GM21360 (cell line): ENCODE data around the gene BBC3.

Source experiments
- ATAC-seq: cut with Tn5 transposase; IDR thresholded peaks from one replicate; pipeline ENCODE4 v1.9.1; 2021; ENCODE audit warnings: mild to moderate bottlenecking, moderate library complexity; ENCODE audit not compliant: unreplicated experiment

BBC3 gene

DNA sequence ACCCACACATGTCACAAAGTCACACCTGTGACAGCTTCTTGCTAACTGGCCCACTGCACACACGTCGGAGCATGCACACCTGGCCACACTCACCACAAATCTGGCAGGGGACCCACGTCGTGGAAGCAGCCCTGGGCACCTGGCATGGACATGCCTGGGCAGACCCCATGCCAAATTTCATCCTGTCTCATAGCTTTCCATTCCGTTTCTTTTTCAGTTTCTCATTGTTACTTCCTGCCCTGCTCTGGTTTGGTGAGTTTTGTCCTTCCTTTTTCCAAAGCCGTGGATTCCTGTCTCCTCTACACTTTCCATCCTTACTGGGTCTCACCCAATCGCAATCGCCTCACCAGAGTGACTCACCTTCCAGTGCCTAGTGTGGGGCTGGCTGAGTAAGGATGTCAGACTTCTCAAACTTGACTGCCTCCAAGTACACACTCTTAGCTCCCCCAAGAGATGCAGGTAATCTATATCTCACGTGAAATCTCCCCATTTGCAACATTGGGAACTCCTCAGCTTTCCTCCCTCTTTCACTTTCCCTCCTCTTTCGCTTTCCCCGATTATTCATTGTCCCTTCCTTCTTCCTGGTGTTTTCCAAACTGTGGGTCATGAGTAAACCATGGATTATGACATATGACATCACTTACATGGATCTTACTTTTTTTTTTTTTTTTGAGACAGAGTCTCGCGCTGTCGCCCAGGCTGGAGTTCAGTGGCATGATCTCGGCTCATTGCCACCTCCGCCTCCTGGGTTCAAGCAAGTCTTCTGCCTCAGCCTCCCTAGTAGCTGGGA, 1.6 kb upstream of the BBC3 start:
- no peak for ATAC-seq

DNA sequence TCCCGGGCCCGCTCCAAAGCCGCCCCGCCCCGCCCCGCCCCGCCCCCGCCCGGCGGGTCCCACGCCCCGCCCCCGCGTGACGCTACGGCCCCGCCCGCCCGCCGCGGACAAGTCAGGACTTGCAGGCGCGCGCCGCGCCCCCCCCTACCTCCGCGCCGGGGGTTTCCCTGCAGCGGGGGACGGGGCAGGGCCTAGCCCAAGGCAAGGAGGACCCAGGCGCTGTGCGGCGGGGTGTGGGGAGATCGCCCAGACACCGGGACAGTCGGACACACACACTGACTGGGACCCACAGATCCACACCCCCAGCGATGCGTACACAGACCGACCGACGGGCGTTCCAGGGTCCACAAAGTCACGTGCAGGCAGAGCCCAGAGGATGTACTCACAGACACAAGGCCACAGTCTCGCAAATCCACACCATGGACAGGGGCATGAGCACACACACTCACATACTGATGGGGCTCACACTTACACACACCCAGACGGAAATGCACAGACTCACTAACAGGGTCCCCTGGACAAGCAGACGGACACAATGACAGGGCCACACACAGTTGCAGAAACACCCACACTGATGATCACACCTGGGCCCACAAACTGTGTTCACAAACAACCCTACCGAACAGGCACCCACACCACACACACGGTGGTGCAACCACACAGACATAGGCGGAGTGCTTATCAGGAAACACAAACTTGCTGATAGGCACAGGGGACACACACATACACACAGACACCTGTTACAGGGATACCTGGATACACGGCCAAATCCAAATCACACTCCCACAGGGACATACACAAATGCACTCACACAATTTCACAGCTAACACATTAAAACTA, 436 bp upstream of the BBC3 start:
- no peak for ATAC-seq

DNA sequence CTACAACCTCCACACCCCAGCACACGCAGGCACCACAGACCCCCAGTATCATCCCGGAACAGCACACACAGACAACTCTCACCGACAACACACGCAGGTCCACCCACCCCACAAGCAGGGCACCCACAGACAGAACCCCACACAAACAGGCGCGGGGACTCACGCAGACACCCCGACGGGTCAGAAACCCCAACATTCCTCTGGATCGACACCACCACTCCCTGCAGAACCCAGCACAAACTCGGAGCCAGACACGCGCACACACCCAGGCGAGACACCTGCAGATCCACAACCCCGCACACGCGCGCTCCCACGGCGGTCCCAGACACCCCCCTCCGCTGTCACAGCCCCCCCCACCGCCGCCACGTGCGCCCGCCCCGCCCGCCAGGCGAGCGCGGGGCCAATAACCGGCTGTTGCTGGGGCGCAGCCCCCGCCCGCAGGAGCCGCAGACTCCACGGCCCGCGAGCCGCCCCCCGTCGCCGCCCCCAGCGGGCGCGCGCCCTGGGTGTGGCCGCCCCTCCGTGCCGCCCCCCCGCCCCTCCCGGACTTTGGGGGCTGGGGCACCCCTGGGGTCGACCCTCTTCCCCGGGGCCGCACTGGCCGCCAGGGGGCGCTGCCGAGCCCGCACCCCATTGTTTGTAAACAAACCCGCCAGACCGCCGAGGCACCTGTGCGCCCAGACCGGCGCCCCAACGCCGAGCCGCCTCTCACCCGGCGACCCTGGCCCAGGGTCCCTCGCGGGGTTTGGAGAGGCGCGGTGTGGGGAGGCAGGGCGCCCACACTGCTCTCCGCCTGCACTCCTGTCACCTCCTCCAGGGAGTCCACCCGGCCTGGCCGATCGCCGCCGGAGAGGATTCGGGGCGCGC, 712 bp downstream of the BBC3 start:
- ATAC-seq, result no peak

DNA sequence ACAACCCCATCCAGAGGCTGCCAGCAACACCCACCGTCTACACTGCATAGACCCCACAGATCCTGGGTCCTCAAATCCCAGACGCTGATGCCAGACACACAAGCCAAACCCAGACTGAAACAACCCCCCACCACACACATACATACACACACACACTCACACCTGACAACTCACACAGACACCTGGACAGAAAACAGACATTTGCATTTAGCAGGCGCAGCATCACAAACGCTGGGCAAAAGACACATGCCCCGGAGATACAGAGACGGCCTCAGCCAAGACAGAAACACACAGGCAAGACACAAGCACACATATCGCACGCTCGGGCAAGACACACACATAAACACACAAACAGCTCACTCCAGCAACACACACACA, 1.3 kb downstream of the BBC3 start:
- no peak for ATAC-seq

DNA sequence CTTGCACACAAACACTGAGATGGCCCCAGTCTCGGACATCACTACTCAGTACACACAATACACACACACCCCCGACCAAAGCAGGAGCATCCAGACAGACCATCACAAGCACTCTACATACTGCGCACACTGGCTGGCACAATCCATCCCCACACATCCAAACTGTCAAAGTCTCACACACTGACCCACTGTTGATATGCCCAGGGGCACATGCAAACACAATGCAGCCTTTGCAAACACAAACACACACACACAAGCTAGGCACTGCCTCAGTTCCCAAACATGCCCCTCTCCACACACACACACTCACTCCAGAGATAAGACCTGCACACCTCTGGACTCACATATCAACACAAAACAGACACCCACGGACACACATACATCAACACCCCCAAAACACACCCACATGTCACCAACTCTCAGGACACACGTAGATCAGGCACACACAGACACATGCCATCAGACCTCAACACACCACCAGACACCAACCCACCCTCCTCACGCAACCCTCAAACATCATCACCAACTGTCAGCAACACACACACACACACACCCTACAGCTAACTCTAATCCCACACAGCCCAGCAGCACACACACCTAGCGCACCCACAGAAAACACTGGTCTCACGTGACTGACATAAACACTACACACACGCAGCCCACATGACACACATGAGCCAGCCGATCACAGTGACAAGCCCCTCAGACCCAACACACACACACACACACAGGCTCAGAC, 1.9 kb downstream of the BBC3 start:
- no peak for ATAC-seq

DNA sequence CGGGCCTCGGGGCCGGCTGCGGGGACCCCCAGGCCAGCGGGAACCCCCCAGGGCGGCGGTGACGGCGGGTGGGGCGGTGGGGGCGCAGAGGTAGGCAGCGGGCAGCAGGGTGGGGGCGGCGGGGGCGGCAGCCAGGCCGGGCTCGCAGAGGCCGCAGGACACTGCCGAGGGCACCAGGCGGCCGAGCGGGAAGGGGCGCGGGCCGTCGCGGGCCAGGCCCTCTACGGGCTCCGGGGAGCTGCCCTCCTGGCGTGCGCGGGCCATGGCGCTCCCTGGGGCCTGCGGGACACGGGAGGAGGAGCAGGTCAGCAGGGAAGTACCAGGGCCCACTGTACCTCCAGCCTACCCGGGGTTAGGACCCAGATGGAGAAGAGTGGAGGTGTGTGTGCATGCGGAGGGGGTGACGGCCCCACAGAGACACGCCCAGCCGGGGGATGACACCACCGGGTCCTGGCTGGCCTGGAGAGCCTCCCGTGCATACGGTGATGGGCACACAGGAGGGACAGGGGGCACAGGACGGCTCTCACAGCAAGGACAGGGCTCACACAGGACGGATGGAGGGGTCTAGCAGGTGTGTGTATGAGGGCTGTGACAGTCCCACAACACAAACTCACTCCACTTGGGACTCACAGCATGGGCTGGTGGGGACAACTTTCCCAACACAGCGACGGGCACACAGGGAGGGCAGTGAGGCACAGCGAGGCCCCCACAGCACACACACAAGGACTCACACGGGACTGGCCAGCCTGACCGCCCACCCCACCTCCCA, 2.6 kb downstream of the BBC3 start:
- no peak for ATAC-seq

DNA sequence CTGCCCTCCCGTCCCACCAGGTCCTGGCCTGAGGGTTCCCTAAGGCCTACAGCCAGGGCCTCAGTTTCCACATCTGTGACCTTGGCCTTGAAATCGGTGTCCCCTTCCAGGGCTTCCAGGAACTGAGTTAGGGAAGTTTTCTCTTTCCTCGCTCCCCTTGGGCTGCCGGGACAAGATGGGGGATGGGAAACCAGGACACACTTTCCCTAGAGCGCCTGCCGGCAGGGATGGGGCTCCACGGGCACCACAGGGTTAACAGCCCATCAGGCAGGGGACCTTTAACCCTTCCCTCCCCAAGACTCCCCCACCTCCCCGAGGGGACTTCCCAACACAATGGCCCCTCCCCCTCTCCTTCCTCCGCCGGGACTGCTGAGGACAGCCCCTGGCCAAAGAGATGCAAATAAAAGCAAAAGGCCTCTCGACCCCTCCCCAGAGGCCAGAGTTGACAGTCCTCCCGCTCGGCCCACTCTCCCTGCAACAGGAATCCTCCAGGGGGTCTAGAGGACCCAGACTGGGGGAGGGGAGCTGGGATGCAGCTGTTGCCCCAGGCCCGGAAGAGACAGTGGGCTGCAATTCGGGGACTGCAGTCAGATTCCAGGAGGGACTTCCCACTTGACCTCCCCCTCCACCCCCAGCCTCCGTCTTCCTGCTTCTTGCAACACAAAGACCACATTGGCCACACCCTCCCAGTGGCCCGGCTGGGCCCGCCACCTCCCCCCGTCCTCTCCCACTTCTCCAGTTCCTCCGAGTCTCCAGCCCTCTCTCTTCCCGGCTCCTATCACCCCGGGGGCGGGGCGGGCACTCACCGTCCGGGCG, 3.4 kb downstream of the BBC3 start:
- no peak for ATAC-seq

DNA sequence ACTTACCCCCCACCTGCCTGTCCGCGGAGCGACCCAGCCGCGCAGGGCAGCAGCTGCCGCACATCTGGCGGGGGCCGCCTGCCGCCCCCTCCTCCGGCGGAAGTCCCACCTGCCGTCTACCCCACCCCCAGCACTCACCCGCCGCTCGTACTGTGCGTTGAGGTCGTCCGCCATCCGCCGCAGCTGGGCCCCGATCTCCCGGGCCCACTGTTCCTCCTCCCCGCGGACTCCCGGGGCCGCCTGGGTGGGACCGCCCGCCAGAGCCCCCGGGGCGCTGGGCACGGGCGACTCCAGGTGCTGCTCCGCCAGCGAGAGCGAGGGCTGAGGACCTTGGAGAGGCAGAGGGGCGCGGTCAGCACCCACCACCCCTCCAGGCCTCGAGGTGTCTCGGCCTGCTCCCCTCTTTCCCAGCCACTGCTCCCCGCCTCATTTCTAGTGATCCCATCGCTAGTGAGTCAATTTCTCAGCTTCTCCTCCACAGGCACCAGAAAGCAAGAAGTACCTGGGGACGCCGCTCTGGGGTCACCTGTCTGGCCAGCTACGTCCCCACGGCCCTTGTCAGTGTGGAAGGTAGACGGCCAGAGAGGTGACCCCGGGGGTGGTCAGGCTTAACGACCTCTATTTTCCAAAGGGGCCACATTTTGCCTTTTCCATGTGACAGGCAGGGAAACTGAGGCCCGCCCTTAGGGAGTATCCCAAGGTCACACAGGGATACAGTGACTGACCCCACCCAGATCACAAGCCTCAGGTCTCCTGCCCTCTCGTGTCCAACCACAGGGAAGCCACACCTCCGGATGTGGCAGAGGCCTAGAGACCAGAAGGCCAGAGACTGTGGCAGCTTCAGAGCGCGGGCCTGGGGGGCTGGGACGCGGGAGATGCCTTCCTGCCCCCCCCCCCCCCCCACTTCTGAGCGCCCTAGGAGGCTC, 4.3 kb downstream of the BBC3 start:
- ATAC-seq, result peak; percentile 9

DNA sequence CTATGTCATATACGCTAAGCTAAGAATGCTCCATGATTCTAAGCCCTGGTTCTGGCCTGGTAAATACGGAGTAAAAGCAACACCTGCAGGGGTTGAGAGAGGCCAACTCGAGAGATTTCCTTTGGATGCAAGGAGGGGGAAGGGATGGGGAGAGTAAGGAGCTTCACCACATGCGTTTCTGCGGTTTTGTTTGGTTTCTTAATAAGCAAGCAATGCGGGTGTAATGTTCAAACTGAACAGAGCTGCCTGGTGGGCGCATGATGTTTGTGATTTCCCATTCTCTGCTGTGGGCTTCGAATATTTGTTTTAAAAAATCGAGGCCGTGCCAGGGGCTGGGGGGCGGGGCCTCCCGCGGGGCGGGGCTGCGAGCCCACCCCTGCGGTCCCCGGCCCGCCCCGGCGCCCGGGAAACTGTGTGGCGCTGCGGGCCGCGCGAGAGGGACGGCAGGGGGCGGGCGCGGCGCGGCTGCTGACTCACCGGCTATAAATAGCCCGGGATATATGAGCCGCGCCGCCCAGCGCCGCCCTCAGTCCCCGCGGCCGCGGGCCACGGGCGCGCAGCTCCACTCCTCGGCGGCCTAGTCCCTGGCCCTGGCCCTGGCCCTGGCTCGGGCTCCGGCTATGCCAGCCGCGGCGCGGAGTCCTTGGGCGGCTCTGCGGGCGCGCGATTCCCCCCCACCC, 5.1 kb downstream of the BBC3 start:
- peak; percentile 36 for ATAC-seq

DNA sequence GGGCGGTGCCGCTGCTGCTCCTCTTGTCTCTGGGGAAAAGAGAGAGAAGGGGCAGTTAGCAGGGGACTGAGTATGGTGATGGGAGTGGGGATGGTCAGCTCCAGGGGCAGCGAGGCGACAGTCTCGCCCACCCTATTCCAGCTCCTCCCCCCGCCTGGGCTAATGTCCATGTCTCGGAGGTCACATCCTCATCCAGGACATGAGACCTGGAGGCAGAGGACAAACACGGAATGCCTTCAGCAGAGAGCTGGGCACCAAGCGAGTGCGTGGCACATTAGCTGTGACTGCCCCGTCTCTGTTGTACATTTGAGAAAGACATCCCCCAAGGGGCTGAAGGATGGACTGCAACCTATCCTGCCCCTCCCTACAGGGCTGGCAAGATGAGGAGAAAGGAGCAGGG, 9.1 kb downstream of the BBC3 start:
- ATAC-seq, result no peak

DNA sequence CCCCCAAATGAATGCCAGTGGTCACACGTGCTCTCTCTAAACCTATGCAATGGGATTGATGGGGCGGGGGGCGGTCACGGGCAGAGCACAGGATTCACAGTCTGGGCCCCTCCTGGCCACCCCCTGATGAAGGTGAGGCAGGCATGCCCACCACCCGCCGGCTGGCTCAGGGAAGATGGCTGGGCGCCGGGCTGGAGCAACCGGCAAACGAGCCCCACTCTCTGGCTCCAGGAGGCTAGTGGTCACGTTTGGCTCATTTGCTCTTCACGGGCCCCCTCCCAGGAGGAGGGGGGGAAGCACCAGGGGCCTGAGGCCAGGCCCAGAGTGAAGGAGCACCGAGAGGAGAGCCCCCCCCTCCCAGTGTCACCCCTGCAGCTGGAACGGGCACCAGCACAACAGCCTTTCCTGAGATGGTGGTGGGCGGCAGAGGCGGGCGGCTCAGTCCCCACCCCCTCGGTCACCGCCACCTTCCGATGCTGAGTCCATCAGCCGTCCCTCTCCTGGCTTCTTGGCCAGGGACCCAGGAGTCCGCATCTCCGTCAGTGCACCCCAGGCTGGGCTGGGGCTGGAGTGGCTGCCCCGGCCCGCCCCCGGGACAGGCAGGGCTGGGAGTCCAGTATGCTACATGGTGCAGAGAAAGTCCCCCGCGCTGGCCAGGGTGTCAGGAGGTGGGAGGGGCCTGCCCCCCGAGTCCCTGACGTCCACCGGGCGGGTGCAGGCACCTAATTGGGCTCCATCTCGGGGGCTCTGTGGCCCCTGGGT, 9.7 kb downstream of the BBC3 start:
- no peak for ATAC-seq

DNA sequence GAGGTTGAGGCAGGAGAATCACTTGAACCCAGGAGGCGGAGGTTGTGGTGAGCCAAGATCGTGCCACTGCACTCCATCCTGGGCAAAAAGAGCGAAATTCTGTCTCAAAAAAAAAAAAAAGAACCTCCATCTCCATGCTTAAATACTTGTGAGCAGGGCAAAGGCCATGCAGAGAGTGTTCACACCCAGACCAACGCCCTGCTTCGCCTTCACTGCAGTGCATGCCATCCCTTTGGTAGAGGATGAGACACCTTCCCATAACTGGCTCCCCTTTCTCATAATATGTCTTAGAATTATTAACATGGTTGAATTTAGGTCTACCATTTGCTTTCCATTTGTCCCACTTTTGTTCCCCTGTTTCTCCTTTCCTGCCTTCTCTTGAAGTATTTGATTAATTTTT, 15.4 kb downstream of the BBC3 start:
- no peak for ATAC-seq

DNA sequence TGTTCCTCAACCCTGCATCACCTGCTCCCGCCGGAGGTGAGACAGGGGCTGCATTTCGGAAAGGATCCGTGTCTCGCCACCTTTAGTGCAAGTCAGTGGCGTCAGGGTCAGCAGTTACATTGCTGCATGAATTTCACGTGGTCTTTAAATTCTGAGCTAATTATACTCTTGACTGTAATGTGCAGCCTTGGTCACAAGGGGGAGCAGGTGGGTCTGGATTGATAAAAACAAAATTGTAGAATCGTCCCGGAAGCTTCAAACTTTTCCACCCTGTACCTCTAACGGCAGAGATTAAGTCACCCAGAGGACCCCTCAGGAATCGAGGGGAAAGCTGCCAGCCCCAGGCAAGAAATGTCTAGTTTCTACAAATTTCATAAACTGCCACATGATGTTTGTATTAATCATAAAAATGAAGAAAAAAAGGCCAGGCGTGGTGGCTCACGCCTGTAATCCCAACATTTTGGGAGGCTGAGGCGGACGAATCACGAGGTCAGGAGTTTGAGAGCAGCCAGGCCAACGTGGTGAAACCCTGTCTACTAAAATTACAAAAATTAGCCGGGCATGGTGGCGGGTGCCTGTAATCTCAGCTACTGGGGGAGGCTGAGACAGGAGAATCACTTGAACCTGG, 20.2 kb downstream of the BBC3 start:
- no peak for ATAC-seq

DNA sequence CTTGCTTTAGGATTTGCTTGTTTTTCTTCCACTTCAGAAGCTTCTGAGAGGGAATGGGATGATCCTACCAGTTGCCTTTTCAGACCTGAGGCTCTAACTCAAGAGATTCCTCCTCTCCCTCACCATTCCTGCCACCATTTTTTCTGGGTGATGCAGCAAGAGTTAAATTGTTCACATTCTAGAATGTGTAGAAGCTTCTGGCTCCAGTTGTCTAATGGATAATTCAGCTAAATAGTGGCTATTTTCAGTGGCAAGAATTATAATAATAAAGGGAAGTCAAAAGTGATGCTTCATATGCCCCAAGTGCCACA, 20.9 kb downstream of the BBC3 start:
- ATAC-seq, result no peak

DNA sequence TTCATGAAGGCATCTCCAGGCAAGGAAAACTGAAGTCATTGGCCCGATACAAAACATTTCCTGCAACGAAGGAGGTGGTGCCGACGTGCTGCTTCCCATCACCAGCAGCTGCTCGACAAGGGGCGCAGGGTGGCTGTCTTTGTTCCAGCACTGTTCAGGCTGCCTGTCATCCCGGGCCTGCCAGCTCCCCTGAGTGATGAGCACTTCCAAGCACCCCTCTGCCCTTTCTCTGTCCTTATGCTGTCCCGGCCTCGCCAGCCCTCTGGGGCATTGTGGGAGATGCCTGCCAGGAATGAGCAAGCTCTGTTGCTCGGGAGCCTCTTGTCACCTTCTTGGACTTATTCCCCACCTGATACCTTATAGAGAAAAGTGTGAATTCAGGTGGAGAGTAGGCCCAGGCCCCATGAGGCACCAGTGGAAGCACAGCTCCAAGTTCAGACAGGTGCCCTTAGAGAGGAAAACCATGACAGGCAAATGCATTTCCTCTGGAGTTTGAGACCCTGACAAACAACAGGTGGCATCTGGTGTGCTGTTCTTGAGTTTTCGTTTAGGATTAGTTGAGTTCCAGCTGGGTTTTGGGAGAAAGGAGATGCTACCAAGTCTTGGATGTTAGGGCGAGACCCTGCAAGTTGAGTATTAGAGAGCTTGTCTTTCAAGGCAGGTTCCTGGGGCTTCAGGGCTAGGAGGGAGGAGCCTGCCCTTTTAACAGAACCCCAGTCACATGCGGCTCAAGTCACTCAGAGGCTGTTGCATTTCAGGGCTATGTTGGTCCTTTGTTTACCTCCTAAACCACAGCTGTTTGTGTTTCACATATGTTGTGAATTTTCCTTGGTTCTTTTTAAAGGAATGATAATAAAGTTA, 21.4 kb downstream of the BBC3 start:
- no peak for ATAC-seq

DNA sequence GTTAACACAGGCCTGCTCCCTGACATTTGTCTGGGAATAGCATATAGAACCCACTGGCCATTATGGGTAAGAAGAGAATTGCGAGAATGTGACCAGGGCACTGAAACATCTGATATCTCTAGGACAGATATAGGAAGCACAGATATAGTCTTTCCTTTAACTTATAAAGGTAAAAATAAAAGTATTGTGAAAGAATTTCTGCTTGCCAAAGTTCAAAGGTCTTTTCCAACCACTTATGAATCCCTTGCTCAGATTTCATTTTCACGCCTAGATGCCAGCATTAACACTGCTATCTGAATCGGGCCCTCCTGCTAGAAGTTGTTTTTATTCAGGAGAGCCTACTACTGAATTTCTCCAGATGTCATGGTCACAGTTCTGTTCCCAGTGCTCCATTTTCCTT, 27.7 kb downstream of the BBC3 start:
- no peak for ATAC-seq
